Measurements from ENCODE around the gene LIME1. TPM values are rescaled to one million over a fixed set of nuclear protein-coding genes. Genes with fewer than 3 reads are reported as not detected.

Gene LIME1
- total RNA-seq, 1 donor = 3.5 TPM

DNA sequence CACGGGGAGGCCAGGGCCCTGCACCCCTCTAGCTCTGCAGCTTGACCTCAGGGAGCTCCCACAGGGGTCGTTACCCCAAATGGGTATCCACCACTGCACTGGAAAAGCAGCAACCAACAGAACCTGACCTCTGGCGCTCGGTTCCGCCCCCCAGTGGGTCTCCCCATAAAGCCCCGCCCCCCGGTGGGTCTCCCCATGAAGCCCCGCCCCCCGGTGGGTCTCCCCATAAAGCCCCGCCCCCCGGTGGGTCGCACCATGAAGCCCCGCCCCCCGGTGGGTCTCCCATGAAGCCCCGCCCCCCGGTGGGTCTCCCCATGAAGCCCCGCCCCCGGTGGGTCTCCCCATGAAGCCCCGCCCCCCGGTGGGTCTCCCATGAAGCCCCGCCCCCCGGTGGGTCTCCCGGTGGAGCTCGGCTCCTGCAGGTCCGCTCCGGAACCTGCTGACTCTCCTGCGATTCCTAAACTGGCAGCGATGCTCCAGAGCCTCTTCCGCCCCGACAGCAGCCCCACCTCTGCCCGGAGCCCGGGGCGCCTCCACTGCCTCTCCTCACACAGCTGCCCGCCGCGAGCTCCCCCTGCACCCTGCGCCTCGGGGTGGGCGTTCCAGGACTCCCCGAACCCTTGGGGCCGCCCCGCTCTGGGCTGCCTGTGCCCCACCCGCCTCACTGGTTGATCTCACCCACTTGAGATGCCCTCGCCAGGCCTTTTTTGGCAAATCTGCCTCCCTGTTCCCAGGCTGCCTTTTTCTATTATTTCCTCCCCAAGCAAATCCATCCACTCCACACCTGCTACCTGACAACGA, 15.2 kb downstream of the LIME1 start:
- DNase-seq (ENCODE audit: low read depth) = no peak
- TF ChIP-seq, protein P1, sequence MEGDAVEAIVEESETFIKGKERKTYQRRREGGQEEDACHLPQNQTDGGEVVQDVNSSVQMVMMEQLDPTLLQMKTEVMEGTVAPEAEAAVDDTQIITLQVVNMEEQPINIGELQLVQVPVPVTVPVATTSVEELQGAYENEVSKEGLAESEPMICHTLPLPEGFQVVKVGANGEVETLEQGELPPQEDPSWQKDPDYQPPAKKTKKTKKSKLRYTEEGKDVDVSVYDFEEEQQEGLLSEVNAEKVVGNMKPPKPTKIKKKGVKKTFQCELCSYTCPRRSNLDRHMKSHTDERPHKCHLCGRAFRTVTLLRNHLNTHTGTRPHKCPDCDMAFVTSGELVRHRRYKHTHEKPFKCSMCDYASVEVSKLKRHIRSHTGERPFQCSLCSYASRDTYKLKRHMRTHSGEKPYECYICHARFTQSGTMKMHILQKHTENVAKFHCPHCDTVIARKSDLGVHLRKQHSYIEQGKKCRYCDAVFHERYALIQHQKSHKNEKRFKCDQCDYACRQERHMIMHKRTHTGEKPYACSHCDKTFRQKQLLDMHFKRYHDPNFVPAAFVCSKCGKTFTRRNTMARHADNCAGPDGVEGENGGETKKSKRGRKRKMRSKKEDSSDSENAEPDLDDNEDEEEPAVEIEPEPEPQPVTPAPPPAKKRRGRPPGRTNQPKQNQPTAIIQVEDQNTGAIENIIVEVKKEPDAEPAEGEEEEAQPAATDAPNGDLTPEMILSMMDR (IDR thresholded peaks at IDR 0.05; ENCODE audit: insufficient read depth, low read depth, low read length) = no peak
- H3K4me3 ChIP-seq (ENCODE audit: low read depth, low read length) = no peak overlapping the region

DNA sequence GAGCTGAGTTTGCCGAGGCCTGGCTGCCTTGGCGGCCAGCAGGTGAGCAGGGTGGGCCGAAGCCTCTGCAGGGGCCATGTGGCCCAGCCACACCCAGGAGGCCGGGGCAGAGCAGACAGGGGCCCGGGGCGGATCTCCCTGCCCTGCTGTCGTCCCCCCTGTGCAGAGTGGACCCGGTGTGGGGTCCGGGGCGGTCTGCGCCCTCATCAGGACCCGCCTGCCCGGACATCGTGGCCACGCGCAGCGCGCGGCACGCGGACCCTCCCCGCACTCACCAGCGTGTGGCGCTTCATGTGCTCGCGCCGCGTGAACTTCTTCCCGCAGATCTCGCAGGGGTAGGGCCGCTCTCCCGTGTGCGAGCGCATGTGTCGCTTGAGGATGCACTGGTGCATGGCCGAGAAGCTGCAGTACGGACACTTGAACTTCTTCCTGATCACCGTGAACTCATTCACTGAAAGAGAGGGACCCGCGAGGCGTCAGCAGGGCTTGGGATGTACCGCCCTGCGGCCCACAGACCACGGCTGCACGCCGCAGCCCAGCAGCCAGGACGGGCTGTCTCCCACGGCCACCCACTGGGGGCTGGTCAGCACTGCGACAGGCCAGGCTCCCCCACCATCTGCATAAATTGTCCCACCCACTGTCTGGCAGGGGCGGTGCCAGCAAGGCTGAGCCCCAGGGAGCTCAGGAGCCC, 16.1 kb downstream of the LIME1 start:
- DNase-seq (ENCODE audit: low read depth) = no peak
- TF ChIP-seq, protein P1 (IDR thresholded peaks at IDR 0.05; ENCODE audit: insufficient read depth, low read depth, low read length) = no peak
- H3K4me3 ChIP-seq (ENCODE audit: low read depth, low read length) = no peak overlapping the region

DNA sequence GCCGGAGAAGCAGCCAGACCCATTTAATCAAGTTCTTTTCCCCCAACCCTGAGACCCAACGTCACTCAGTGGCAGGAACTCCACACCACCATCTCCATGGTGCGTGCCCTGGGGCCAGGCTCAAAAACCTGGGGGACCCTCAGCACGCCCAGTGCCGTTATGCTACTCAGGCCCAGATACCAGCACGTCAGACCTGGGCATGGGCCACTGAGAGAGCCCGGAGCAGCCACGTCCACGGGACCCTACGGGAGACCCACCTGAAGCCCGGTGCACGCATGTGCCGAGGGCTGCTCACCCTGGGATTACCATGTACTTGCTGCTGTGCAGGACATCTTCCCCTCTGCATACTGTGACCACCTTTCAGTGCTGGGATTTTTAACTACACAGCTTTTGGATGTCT, 16.9 kb downstream of the LIME1 start:
- H3K4me3 ChIP-seq (ENCODE audit: low read depth, low read length) = no peak overlapping the region
- TF ChIP-seq, protein P1 (IDR thresholded peaks at IDR 0.05; ENCODE audit: insufficient read depth, low read depth, low read length) = no peak
- no peak for DNase-seq (ENCODE audit: low read depth)

DNA sequence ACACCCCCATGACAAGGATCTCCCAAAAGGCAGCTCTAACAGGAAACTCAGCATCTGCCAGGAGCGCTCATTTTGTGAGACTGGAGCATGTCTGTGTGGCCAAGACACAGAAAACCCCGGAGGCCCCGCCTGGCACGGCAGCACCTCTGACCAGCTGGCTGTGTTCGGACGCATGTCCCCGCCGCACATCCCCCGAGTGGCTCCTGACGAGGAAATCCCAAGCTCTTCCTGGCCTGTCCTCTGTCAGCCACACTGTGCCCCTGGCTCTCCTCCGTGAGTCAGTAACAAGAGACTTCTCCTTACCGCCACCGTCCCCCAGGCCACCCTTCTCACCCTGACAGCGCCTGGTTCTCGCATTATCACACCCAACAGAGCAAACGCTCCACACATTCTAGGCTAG, 17.5 kb downstream of the LIME1 start:
- DNase-seq (ENCODE audit: low read depth) = peak; percentile 11
- no peak overlapping the region for H3K4me3 ChIP-seq (ENCODE audit: low read depth, low read length)
- TF ChIP-seq, protein P1 (IDR thresholded peaks at IDR 0.05; ENCODE audit: insufficient read depth, low read depth, low read length) = no peak

DNA sequence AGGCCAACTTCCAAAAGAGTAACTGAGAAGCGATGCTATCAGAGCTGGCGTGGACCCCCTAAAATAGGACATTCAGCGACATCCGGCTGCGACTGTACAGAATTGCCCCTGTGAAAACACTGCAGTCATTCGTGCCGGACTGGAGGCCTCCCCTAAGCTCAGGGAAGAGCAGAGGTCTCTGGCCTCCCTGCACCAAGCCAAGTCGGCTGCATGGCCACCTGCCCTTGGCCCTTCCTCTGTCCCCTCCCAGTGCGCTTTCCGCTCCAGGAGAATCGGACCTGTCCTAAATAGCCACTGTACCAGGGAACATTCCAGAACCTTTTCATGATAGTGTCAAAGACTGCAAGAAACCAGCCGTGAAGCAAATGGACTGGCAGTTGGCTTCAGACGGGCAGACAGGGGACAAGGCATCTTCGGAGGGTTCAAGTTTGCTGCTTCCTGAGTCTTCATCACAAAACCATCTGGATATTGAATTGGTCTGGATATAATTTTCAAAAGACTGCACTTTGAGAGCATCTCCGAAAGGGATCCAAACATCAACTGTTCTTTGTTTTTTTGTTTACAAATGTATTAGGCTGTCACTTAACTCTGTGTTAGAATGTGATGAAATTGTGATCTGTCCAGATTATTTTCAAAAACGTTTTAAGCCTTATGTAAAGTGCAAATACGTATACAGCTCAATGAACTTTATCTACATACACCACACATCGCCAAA, 19.6 kb downstream of the LIME1 start:
- H3K4me3 ChIP-seq (ENCODE audit: low read depth, low read length) = no peak overlapping the region
- DNase-seq (ENCODE audit: low read depth) = no peak

DNA sequence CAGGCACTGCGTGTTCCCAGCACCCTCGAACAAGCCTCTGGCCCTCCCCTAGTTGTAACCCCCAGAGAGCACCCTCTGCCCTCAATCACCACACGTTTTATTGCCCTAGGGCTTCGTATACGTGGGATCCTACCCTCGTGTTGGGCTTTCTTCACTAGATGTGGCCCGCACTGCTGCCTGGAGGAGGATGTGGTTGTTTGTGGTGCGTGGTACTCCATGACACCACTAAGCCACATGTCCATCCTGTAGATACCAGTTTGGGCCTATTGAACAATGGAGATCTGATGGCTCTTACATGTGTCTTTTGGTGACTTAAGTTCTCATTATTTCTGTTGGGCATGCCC, 20.2 kb downstream of the LIME1 start:
- no peak for DNase-seq (ENCODE audit: low read depth)
- TF ChIP-seq, protein P1 (IDR thresholded peaks at IDR 0.05; ENCODE audit: insufficient read depth, low read depth, low read length) = no peak
- H3K4me3 ChIP-seq (ENCODE audit: low read depth, low read length) = no peak overlapping the region

More for the DNA sequence above, 19.6 kb downstream of the LIME1 start:
- TF ChIP-seq, protein P1 (IDR thresholded peaks at IDR 0.05; ENCODE audit: insufficient read depth, low read depth, low read length) = no peak

All from fibroblast of villous mesenchyme (primary cell).